ENCODE data around the gene LSAMP.
"Not testable (repeated sequence)": the region's sequence is repeated elsewhere in the genome, so short reads cannot be mapped to it uniquely, and the experiment has no call there.

Gene LSAMP

GRCh38 chr3:115784739-115785536 is 660.3 kb downstream of the LSAMP start:
- no peak overlapping the region for H3K27ac ChIP-seq
- no peaks in the 10 kb centered on the region for H3K9me3 ChIP-seq
- H3K27me3 ChIP-seq: peaks cover 65% of the 10 kb centered on the region
- no peaks in the 10 kb centered on the region for H3K36me3 ChIP-seq
- H3K4me3 ChIP-seq (ENCODE audit: low read depth in 1 of 2, low read length in 1 of 2): peak overlapping the region; percentile 53 to 64
- H3K4me1 ChIP-seq (ENCODE audit: control insufficient read depth in 1 of 2, insufficient read depth in 1 of 2, low read depth in 1 of 2, low read length in 1 of 2): peaks cover 4 to 14% of the 10 kb centered on the region in 2 experiments
- no peak for TF ChIP-seq CTCF (IDR thresholded peaks at IDR 0.05)

- H3K27ac ChIP-seq: no peak overlapping the region
- peaks cover 4 to 14% of the 10 kb centered on the region in 2 experiments for H3K4me1 ChIP-seq (ENCODE audit: control insufficient read depth in 1 of 2, insufficient read depth in 1 of 2, low read depth in 1 of 2, low read length in 1 of 2)
Observed at GRCh38 chr3:115783938-115784738, 661.1 kb downstream of the LSAMP start.

DNA sequence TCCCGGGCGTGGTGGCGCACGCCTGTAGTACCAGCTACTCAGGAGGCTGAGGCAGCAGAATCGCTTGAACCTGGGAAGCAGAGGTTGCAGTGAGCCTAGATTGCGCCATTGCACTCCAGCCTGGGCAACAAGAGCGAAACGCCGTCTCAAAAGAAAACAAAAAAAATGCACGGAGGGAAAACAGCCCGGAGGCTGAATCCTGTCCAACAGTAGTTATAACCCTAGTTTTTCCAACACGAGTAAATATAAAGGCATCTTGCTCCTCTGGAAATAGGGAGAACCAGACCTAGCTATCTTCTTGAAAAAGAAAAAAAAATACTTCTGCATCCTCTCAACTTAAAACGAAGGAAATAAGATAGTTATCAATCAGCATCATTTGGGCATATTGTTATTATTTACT is 661.9 kb downstream of the LSAMP start:
- Histone ChIP-seq H3K4me1 (ENCODE audit: control insufficient read depth in 1 of 2, insufficient read depth in 1 of 2, low read depth in 1 of 2, low read length in 1 of 2) (peaks cover 4 to 14% of the 10 kb centered on the region in 2 experiments), H3K27me3 (peaks cover 54% of the 10 kb centered on the region)
- H3K4me3 ChIP-seq (ENCODE audit: low read depth in 1 of 2, low read length in 1 of 2); H3K36me3 ChIP-seq; H3K9me3 ChIP-seq; H3K27ac ChIP-seq: not testable (repeated sequence)

More at GRCh38 chr3:115783938-115784738, 661.1 kb downstream of the LSAMP start:
- H3K36me3 ChIP-seq: no peaks in the 10 kb centered on the region
- TF ChIP-seq CTCF (IDR thresholded peaks at IDR 0.05): peak; percentile 98
- H3K27me3 ChIP-seq: peaks cover 57% of the 10 kb centered on the region
- H3K9me3 ChIP-seq: no peaks in the 10 kb centered on the region
- peak overlapping the region; percentile 53 to 64 for H3K4me3 ChIP-seq (ENCODE audit: low read depth in 1 of 2, low read length in 1 of 2)

DNA sequence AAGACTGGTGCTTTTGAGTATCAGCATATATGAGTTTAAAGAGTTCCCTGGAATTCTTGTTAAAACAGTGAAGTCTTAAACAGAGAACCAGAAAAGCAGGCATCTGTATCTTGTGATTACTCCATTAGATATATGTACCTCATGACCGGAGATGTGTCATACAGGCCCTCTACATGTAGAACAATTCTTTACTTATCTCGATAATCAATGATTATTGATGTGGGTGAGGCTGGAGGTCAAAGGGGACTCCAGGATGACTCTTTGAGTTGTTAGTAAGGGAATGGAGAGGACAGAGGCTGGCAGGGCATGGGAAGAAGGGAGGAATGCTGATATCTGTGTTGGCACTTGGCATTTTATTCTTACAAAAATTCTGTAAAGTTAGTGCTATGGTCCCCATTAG is 666.3 kb downstream of the LSAMP start:
- Histone ChIP-seq H3K36me3 (no peaks in the 10 kb centered on the region), H3K4me3 (ENCODE audit: low read depth in 1 of 2, low read length in 1 of 2) (no peak overlapping the region), H3K9me3 (no peaks in the 10 kb centered on the region), H3K4me1 (ENCODE audit: control insufficient read depth in 1 of 2, insufficient read depth in 1 of 2, low read depth in 1 of 2, low read length in 1 of 2) (peaks cover 0 to 4% of the 10 kb centered on the region in 2 experiments), H3K27ac (no peak overlapping the region), H3K27me3 (peaks cover 39% of the 10 kb centered on the region)
- TF ChIP-seq CTCF (IDR thresholded peaks at IDR 0.05): no peak

GRCh38 chr3:115772951-115773350 is 672.3 kb downstream of the LSAMP start:
- Histone ChIP-seq H3K4me1 (ENCODE audit: control insufficient read depth in 1 of 2, insufficient read depth in 1 of 2, low read depth in 1 of 2, low read length in 1 of 2) (no peaks in the 10 kb centered on the region), H3K27me3 (peaks cover 4% of the 10 kb centered on the region), H3K27ac (no peak overlapping the region), H3K9me3 (no peaks in the 10 kb centered on the region), H3K4me3 (ENCODE audit: low read depth in 1 of 2, low read length in 1 of 2) (no peak overlapping the region), H3K36me3 (no peaks in the 10 kb centered on the region)
- no peak for TF ChIP-seq CTCF (IDR thresholded peaks at IDR 0.05)

DNA sequence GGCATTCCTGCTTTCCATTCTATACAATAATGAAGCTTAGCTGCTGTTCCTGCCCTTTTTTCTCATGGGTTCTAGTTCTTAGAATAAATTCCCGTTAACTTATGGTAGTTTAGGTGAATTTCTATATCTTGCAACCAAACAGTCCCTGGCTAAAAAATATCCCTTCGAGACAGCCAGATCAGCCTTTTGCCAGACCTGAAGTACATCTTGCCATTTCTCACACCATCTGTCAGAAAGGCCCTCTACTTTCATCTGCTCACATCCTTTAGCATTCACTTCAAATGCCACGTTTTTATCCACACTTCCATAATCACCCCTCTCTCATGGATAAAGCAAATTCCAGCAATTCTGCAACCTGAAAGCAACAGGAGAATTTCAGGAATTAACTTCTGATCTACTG is 676.6 kb downstream of the LSAMP start:
- Histone ChIP-seq H3K4me1 (ENCODE audit: control insufficient read depth in 1 of 2, insufficient read depth in 1 of 2, low read depth in 1 of 2, low read length in 1 of 2) (no peaks in the 10 kb centered on the region), H3K9me3 (no peaks in the 10 kb centered on the region), H3K27me3 (no peaks in the 10 kb centered on the region), H3K4me3 (ENCODE audit: low read depth in 1 of 2, low read length in 1 of 2) (no peak overlapping the region), H3K27ac (no peak overlapping the region), H3K36me3 (no peaks in the 10 kb centered on the region)
- no peak for TF ChIP-seq CTCF (IDR thresholded peaks at IDR 0.05)
